Measurements from ENCODE around the gene LEMD3.

DNA sequence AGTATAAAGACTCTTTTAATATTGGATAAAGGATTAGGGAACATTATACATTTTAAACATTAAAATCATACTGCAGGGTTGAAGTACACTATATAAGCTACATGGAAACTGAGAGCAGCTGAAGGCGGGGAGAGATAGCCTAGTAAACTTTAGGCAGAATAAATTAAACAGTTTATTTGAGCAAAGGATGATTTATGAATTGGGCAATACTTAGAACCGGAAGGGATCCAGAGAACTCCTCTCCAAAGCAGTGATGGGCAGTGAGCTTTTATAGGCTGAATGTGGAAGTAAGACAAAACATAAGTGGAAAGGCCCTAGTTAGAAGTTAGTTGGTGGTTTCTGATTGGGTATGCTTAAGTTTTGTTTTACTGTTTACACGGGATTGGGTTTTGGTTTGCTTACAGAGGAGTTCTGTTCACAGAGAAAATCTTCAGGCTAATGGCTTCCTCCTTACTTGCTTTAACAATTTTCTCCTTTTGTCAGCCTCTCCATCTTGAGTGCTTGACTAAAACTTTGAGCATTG, 18.9 kb downstream of the LEMD3 start:
- TF ChIP-seq, protein P1, sequence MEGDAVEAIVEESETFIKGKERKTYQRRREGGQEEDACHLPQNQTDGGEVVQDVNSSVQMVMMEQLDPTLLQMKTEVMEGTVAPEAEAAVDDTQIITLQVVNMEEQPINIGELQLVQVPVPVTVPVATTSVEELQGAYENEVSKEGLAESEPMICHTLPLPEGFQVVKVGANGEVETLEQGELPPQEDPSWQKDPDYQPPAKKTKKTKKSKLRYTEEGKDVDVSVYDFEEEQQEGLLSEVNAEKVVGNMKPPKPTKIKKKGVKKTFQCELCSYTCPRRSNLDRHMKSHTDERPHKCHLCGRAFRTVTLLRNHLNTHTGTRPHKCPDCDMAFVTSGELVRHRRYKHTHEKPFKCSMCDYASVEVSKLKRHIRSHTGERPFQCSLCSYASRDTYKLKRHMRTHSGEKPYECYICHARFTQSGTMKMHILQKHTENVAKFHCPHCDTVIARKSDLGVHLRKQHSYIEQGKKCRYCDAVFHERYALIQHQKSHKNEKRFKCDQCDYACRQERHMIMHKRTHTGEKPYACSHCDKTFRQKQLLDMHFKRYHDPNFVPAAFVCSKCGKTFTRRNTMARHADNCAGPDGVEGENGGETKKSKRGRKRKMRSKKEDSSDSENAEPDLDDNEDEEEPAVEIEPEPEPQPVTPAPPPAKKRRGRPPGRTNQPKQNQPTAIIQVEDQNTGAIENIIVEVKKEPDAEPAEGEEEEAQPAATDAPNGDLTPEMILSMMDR (conservative IDR thresholded peaks at IDR 0.05; ENCODE audit: low read length) = no peak
- TF ChIP-seq EZH2phosphoT487 (IDR thresholded peaks at IDR 0.05; ENCODE audit: borderline replicate concordance, low read depth, low read length) = no peak
